Astrocyte of the cerebellum (primary cell): Measurements from ENCODE around the gene NEU2.

ENCODE experiments used
- DNase-seq: peaks from one replicate; pipeline ENCODE4 v3.0.0-alpha.2; 2011; ENCODE audit warnings: low read depth
- H3K4me3 ChIP-seq: 2 replicates; pipeline ENCODE4 v1.5.1; 2011; ENCODE audit warnings: mild to moderate bottlenecking, low read depth, low read length, moderate library complexity
- in situ Hi-C: cut with HindIII; loops from 2 replicates; pipeline ENCODE4 v1.10.0; 2017; ENCODE audit warnings: low sequenced_read_pairs
- TF ChIP-seq, protein P1 (sequence below): IDR thresholded peaks from 2 replicates; pipeline ENCODE4 v1.5.1; 2012; ENCODE audit warnings: low read length, low read depth, moderate library complexity, mild to moderate bottlenecking; ENCODE audit errors: missing control alignments

Gene NEU2

GRCh38 chr2:233060980-233061590 is 28.6 kb downstream of the NEU2 start:
- no peak overlapping the region for H3K4me3 ChIP-seq
- in situ Hi-C loops: loop anchor here (5.0 to 10.0 kb wide), 2 partner anchors 56 to 104 kb away; no protein-coding TSS in a partner anchor
- DNase-seq: no peak
- TF ChIP-seq, protein P1, sequence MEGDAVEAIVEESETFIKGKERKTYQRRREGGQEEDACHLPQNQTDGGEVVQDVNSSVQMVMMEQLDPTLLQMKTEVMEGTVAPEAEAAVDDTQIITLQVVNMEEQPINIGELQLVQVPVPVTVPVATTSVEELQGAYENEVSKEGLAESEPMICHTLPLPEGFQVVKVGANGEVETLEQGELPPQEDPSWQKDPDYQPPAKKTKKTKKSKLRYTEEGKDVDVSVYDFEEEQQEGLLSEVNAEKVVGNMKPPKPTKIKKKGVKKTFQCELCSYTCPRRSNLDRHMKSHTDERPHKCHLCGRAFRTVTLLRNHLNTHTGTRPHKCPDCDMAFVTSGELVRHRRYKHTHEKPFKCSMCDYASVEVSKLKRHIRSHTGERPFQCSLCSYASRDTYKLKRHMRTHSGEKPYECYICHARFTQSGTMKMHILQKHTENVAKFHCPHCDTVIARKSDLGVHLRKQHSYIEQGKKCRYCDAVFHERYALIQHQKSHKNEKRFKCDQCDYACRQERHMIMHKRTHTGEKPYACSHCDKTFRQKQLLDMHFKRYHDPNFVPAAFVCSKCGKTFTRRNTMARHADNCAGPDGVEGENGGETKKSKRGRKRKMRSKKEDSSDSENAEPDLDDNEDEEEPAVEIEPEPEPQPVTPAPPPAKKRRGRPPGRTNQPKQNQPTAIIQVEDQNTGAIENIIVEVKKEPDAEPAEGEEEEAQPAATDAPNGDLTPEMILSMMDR: no peak

GRCh38 chr2:233061591-233062450 is 29.3 kb downstream of the NEU2 start:
- TF ChIP-seq, protein P1: peak; percentile 31
- no peak for DNase-seq
- H3K4me3 ChIP-seq: no peak overlapping the region
- in situ Hi-C loops: loop anchor here (5.0 to 10.0 kb wide), 2 partner anchors 57 to 105 kb away; no protein-coding TSS in a partner anchor

DNA sequence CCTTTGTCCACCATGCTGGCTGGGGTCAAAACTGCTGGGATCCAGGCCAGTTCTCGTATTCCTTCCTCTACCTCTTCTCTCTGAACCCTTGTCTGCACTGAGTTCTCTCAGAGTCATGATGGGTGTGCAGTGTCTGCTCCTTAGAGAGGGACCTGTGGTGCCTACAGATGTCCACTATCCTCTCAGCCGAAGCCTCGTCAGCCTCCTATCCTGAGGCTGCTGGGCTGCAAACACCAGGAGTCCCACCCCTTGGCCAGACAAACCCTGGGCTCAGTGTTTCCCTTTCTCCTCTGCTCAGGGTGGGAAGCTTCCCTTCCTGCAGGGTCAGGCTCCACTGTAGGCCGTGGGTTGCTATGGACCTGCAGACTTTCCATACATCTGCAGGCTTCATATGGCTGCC is 30.0 kb downstream of the NEU2 start:
- DNase-seq: no peak
- H3K4me3 ChIP-seq: no peak overlapping the region
- in situ Hi-C loops: loop anchor here (5.0 to 10.0 kb wide), 2 partner anchors 58 to 105 kb away; no protein-coding TSS in a partner anchor
- TF ChIP-seq, protein P1: no peak

- H3K4me3 ChIP-seq: no peak overlapping the region
- no peak for DNase-seq
- in situ Hi-C loops: loop anchor here (5.0 to 10.0 kb wide), 2 partner anchors 58 to 106 kb away; no protein-coding TSS in a partner anchor
- TF ChIP-seq, protein P1: no peak
Measured at GRCh38 chr2:233062946-233063268, 30.4 kb downstream of the NEU2 start.

GRCh38 chr2:233063269-233063975 is 30.9 kb downstream of the NEU2 start:
- DNase-seq: no peak
- TF ChIP-seq, protein P1: peak; percentile 20
- no peak overlapping the region for H3K4me3 ChIP-seq
- in situ Hi-C loops: loop anchor here (5.0 to 10.0 kb wide), 2 partner anchors 59 to 106 kb away; no protein-coding TSS in a partner anchor

DNA sequence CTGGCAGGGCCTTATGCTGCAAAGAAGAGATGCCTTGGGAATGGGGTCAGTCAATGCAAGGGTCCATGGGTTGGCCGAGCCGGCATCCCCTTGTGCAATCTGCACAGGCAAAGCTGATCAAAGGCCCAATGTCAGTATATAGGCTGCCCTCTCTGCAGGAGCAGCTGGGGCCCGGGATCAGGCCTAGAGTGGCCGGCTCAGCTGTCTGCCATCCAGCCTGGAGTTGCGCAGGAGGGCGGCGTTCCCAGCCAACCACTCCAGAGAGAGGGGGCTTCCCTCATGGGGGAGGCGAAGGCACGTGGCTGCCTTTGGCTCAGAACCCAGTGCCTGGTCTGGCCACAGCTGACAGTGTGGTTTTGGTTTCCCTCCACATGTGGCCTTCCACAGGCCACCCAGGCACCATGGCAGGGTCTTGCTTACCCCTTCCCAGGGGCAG is 31.5 kb downstream of the NEU2 start:
- H3K4me3 ChIP-seq: no peak overlapping the region

More for the DNA sequence above, 31.5 kb downstream of the NEU2 start:
- DNase-seq: no peak
- TF ChIP-seq, protein P1: no peak
- in situ Hi-C loops: loop anchor here (5.0 to 10.0 kb wide), 2 partner anchors 59 to 107 kb away; no protein-coding TSS in a partner anchor
